ENCODE data around the gene CCDC183. TPM values are rescaled to one million over a fixed set of nuclear protein-coding genes. Genes with fewer than 3 reads are reported as not detected.

The CCDC183 gene
- polyA plus RNA-seq, 1 donor from 2014 or later: 5.5 TPM

DNA sequence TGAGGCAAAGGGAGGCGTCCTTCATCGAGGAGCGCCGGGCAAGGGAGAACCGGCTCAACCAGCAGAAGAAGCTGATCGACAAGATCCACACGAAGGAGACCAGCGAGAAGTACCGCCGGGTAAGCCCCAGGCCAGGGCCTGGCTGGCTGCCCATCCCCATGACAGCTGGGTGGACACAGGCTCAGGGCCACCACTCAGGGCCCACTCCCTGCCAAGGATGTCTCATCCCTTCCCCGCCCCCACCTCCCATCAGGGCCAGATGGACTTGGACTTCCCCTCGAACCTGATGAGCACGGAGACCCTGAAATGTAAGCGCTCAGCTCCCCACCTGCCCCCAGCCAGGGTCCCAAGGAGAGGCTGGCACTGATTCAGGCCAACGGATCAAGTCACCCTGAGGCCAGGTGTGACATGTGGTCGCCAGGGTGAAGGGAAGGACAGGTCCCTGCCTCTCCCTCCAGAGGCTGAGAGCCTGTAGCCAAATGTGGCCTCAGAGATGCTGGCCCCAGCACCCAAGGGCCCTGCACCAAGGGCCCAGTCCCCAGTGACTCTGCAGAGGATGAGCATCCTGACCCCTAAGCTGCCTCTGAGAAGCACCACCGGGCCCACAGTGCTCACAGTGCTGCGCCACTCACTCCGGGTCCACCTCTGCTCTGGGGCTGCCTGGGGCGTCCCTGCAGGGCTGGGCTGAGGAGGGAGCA, 8.5 kb downstream of the CCDC183 start:
- H3K4me3 ChIP-seq (ENCODE audit: low read length): no peak overlapping the region
- H3K27me3 ChIP-seq (ENCODE audit: insufficient read depth, low read depth, low read length): no peaks in the 10 kb centered on the region
- no peaks in the 10 kb centered on the region for H4K20me1 ChIP-seq (ENCODE audit: insufficient read depth)
- no peaks in the 10 kb centered on the region for H3F3A ChIP-seq (ENCODE audit: insufficient read depth, low read length, poor library complexity, severe bottlenecking)
- no peak overlapping the region for H3K27ac ChIP-seq (ENCODE audit: low read length)
- peaks cover 12% of the 10 kb centered on the region for H3K79me2 ChIP-seq (replicated peaks; ENCODE audit: insufficient read depth, low read length)
- no peaks in the 10 kb centered on the region for H3K36me3 ChIP-seq (ENCODE audit: insufficient read depth, low read length)
- no peak overlapping the region for H2AFZ ChIP-seq (ENCODE audit: low read depth, low read length)
- no peak overlapping the region for H3K9ac ChIP-seq (ENCODE audit: low read length)
- H3K4me2 ChIP-seq (ENCODE audit: low read length): no peak overlapping the region
- TF ChIP-seq TAF1 (IDR thresholded peaks at IDR 0.05; ENCODE audit: low read depth) (no peak), SMC3 (conservative IDR thresholded peaks at IDR 0.05; ENCODE audit: poor library complexity) (no peak), EP300 (conservative IDR thresholded peaks at IDR 0.05; ENCODE audit: poor library complexity, severe bottlenecking) (no peak), MXI1 (conservative IDR thresholded peaks at IDR 0.05; ENCODE audit: poor library complexity, severe bottlenecking) (no peak), RAD21 (conservative IDR thresholded peaks at IDR 0.05) (no peak), EZH2 (IDR thresholded peaks at IDR 0.05; ENCODE audit: borderline replicate concordance, insufficient read depth, low read length, poor library complexity, severe bottlenecking) (no peak), POLR2AphosphoS5 (IDR thresholded peaks at IDR 0.05) (no peak)
- TF ChIP-seq, protein P1, sequence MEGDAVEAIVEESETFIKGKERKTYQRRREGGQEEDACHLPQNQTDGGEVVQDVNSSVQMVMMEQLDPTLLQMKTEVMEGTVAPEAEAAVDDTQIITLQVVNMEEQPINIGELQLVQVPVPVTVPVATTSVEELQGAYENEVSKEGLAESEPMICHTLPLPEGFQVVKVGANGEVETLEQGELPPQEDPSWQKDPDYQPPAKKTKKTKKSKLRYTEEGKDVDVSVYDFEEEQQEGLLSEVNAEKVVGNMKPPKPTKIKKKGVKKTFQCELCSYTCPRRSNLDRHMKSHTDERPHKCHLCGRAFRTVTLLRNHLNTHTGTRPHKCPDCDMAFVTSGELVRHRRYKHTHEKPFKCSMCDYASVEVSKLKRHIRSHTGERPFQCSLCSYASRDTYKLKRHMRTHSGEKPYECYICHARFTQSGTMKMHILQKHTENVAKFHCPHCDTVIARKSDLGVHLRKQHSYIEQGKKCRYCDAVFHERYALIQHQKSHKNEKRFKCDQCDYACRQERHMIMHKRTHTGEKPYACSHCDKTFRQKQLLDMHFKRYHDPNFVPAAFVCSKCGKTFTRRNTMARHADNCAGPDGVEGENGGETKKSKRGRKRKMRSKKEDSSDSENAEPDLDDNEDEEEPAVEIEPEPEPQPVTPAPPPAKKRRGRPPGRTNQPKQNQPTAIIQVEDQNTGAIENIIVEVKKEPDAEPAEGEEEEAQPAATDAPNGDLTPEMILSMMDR (IDR thresholded peaks at IDR 0.05; ENCODE audit: poor library complexity, severe bottlenecking): no peak
- TF ChIP-seq, protein P2, sequence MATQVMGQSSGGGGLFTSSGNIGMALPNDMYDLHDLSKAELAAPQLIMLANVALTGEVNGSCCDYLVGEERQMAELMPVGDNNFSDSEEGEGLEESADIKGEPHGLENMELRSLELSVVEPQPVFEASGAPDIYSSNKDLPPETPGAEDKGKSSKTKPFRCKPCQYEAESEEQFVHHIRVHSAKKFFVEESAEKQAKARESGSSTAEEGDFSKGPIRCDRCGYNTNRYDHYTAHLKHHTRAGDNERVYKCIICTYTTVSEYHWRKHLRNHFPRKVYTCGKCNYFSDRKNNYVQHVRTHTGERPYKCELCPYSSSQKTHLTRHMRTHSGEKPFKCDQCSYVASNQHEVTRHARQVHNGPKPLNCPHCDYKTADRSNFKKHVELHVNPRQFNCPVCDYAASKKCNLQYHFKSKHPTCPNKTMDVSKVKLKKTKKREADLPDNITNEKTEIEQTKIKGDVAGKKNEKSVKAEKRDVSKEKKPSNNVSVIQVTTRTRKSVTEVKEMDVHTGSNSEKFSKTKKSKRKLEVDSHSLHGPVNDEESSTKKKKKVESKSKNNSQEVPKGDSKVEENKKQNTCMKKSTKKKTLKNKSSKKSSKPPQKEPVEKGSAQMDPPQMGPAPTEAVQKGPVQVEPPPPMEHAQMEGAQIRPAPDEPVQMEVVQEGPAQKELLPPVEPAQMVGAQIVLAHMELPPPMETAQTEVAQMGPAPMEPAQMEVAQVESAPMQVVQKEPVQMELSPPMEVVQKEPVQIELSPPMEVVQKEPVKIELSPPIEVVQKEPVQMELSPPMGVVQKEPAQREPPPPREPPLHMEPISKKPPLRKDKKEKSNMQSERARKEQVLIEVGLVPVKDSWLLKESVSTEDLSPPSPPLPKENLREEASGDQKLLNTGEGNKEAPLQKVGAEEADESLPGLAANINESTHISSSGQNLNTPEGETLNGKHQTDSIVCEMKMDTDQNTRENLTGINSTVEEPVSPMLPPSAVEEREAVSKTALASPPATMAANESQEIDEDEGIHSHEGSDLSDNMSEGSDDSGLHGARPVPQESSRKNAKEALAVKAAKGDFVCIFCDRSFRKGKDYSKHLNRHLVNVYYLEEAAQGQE (IDR thresholded peaks at IDR 0.05; ENCODE audit: borderline replicate concordance): no peak
- H3K9me2 ChIP-seq (ENCODE audit: insufficient read depth, low read length): no peaks in the 10 kb centered on the region
- H3K9me3 ChIP-seq (ENCODE audit: low read length): no peaks in the 10 kb centered on the region

DNA sequence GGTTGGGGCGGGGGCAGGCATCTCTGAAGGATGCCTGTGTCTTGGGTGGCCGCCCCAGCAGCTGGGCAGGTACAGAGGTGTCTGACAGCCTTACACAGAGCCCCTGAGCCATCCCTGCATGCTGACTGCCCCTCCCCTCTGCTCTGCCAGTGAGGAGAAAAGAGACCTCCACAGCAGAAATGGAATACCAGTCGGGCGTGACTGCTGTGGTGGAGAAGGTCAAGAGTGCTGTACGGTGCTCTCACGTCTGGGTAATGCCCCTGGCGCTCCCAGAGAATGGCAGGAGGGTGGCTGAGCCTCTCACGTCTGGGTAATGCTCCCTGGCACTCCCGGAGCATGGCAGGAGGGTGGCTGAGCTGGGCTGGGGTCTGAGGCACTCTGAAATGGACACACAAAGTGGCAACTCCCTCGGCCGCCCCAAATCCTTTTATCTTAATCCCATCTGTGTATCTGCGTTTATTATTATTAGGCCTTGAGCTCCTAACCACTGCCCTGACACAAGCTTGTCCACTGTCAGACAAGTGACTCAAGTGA, 9.1 kb downstream of the CCDC183 start:
- H2AFZ ChIP-seq (ENCODE audit: low read depth, low read length): no peak overlapping the region
- no peaks in the 10 kb centered on the region for H3F3A ChIP-seq (ENCODE audit: insufficient read depth, low read length, poor library complexity, severe bottlenecking)
- no peaks in the 10 kb centered on the region for H4K20me1 ChIP-seq (ENCODE audit: insufficient read depth)
- H3K79me2 ChIP-seq (replicated peaks; ENCODE audit: insufficient read depth, low read length): peaks cover 18% of the 10 kb centered on the region
- no peaks in the 10 kb centered on the region for H3K27me3 ChIP-seq (ENCODE audit: insufficient read depth, low read depth, low read length)
- H3K4me3 ChIP-seq (ENCODE audit: low read length): no peak overlapping the region
- no peak overlapping the region for H3K27ac ChIP-seq (ENCODE audit: low read length)
- no peak overlapping the region for H3K4me2 ChIP-seq (ENCODE audit: low read length)
- H3K9me2 ChIP-seq (ENCODE audit: insufficient read depth, low read length): no peaks in the 10 kb centered on the region
- no peaks in the 10 kb centered on the region for H3K9me3 ChIP-seq (ENCODE audit: low read length)
- no peaks in the 10 kb centered on the region for H3K36me3 ChIP-seq (ENCODE audit: insufficient read depth, low read length)
- H3K9ac ChIP-seq (ENCODE audit: low read length): no peak overlapping the region
- TF ChIP-seq RAD21 (conservative IDR thresholded peaks at IDR 0.05) (no peak), POLR2AphosphoS5 (IDR thresholded peaks at IDR 0.05) (no peak)
- TF ChIP-seq, protein P2 (IDR thresholded peaks at IDR 0.05; ENCODE audit: borderline replicate concordance): no peak

Measured in neural cell (in vitro differentiated cells).